Measurements from ENCODE around the gene GRIN3B.
A peak's percentile ranks its signal among the peaks of the same experiment; 100 is the strongest.

DNA sequence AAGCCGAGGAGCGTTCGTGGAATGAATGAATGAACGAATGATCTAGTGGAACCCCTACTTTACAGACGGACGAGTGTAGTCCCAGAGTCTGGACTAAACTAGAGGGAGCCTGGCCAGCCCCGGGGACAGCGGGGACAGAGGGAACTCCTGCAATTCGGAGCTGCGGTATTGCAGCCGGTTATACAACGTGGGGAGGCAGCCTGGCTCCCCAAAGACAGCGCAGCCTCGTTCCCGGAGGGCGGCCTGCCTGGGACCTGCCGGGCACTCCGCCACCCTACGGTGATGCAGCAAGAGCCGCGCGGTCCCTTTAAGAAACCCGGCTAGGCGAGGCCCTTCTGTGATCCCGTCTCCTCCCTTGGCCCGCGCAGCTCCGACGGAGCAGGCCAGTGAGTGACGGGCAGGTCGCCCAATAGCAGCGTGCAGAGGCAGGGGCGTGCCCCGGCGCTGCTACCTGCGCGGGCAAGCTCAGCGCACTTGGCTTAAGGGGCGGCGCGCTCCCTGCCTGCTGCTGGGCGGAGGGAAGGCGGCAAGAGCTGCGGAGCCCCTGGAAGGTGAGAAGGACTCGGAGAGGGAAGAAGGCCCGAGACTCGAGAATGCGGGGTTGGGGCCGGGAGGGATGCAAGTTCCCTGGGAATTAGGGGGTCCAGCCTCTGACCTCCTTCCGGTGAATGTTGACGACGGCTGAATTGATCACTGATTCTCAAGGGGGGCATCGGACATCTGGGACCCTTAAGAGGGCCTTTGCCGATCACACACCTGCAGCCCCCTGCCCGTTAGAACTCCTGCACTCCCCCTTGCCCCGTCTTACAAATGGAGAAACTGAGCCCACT lies 39.6 kb downstream of the GRIN3B start, which contains the start of gene ABCA7:
- TF ChIP-seq POLR2AphosphoS5 (IDR thresholded peaks at IDR 0.05; ENCODE audit: borderline replicate concordance, low read depth, low read length) (peak; percentile 73; the same call in 1 of the 2 replicates), EZH2 (IDR thresholded peaks at IDR 0.05) (no peak)

All from SK-N-MC (cell line).